Smooth muscle cell (in vitro differentiated cells): ENCODE measurements around the gene KAT2B. TPM values are rescaled to one million over a fixed set of nuclear protein-coding genes. Genes with fewer than 3 reads are reported as not detected.

Experiments
- DNase-seq: peaks from one replicate; lab custom pipeline; 2025; ENCODE audit not compliant: unreplicated experiment; lab: John Stamatoyannopoulos, UW
- H2AFZ ChIP-seq: fragments of 200-600 bp; sonication (generic); 2 replicates; pipeline ENCODE4 v1.6.0; 2016; ENCODE audit warnings: antibody characterized with exemption, low read depth, mild to moderate bottlenecking
- H3F3A ChIP-seq: fragments of 200-600 bp; sonication (generic); 2 replicates; pipeline ENCODE4 v1.6.0; 2017; ENCODE audit warnings: antibody characterized with exemption, low read depth
- H3K27ac ChIP-seq: fragments of 200-600 bp; sonication (generic); 2 replicates; pipeline ENCODE4 v1.5.1; 2016; ENCODE audit warnings: low read depth, mild to moderate bottlenecking
- H3K27me3 ChIP-seq: fragments of 200-600 bp; sonication (generic); 2 replicates; pipeline ENCODE4 v1.6.1; 2016; ENCODE audit warnings: low read depth, mild to moderate bottlenecking
- H3K36me3 ChIP-seq: fragments of 200-600 bp; sonication (generic); 2 replicates; pipeline ENCODE4 v1.5.1; 2016; ENCODE audit warnings: low read depth
- H3K4me1 ChIP-seq: fragments of 200-600 bp; sonication (generic); 2 replicates; pipeline ENCODE4 v1.5.1; 2016; ENCODE audit warnings: low read depth
- H3K4me2 ChIP-seq: fragments of 200-600 bp; sonication (generic); 2 replicates; pipeline ENCODE4 v1.6.0; 2016; ENCODE audit warnings: mild to moderate bottlenecking
- H3K4me3 ChIP-seq: fragments of 200-600 bp; sonication (generic); 2 replicates; pipeline ENCODE4 v1.5.1; 2016; ENCODE audit warnings: mild to moderate bottlenecking
- H3K79me2 ChIP-seq: fragments of 200-600 bp; sonication (generic); 2 replicates; pipeline ENCODE4 v1.6.0; 2016; ENCODE audit warnings: low read depth, mild to moderate bottlenecking
- H3K9ac ChIP-seq: fragments of 200-600 bp; sonication (generic); 2 replicates; pipeline ENCODE4 v1.6.0; 2016; ENCODE audit warnings: low read depth
- H3K9me3 ChIP-seq: fragments of 200-600 bp; sonication (generic); replicated peaks from 2 replicates; pipeline ENCODE4 v1.5.1; 2016; ENCODE audit warnings: low read depth
- H4K20me1 ChIP-seq: fragments of 200-600 bp; sonication (generic); 2 replicates; pipeline ENCODE4 v1.6.0; 2016; ENCODE audit warnings: low read depth
- WGBS: methylation state at CpG from one replicate; pipeline ENCODE4 v1.1.7; 2016; ENCODE audit warnings: low lambda C conversion rate; 5-methylcytosine and 5-hydroxymethylcytosine counted together
- polyA plus RNA-seq: library from polyadenylated mRNA; unstranded; fragments of >200 nt; fragmentation: Nextera tagmentation; extraction: Ambion mirVana; gene quantifications from 2 replicates; pipeline ENCODE4 v1.2.1, GENCODE V29; 2016
- total RNA-seq: library from RNA; depleted of rRNA; stranded (reverse); fragments of >200 nt; gene quantifications from 2 replicates; pipeline ENCODE4 v1.2.3, GENCODE V29; 2014
- TF ChIP-seq, protein P1 (sequence below): fragments of 200-600 bp; sonication (generic); IDR thresholded peaks from 2 replicates; pipeline ENCODE4 v1.5.1; 2017; ENCODE audit warnings: borderline replicate concordance, mild to moderate bottlenecking, antibody characterized with exemption; ENCODE audit not compliant: insufficient read depth, poor library complexity, severe bottlenecking

The KAT2B gene
- total and polyA plus RNA-seq, 2 experiments from 2014 or later = 1.1 to 6.5 TPM

DNA sequence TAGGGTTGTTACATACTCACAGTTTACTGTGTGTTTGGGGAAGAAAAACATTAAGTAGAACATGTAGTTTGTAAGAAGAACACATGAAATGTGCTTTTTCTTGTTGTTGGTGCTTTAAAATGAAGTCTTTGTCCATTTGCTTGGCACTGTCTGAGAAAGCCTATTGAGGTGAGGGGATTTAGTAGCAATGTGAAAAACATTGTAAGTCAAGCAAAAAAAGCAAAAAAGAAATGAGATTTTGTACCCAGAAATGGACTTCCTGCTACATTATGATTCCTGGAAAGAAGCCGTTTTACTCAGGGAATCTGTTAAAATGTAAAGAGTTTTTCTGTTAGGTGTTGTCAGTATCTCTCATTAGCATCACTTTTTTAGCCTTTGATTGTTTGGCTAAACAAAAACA, 59.9 kb downstream of the KAT2B start:
- H4K20me1 ChIP-seq = no peaks in the 10 kb centered on the region

DNA sequence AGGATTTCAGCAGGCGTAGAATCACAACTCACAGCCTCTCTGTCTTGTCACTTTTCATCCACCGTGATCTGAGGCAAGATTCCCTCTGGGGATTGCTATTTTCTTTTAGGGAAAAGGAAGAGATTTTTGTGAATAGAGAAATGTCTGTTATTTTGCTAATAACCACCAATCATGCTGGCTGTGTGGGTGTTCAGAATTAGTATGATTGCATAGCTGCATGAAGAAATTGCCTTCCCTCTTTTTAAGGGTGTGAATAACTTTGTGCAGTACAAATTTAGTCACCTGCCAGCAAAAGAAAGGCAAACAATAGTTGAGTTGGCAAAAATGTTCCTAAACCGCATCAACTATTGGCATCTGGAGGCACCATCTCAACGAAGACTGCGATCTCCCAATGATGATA, 60.8 kb downstream of the KAT2B start:
- no peaks in the 10 kb centered on the region for H3K27me3 ChIP-seq
- no peaks in the 10 kb centered on the region for H3K79me2 ChIP-seq
- H3F3A ChIP-seq = no peaks in the 10 kb centered on the region
- H2AFZ ChIP-seq = no peak overlapping the region
- H3K4me3 ChIP-seq = no peak overlapping the region
- H3K4me1 ChIP-seq = peaks cover 18% of the 10 kb centered on the region
- 97% methylated on average over 5 of the region's 5 CpGs for WGBS
- H3K9ac ChIP-seq = no peak overlapping the region
- no peaks in the 10 kb centered on the region for H3K36me3 ChIP-seq
- H3K27ac ChIP-seq = no peak overlapping the region
- no peak for DNase-seq
- H3K9me3 ChIP-seq = no peaks in the 10 kb centered on the region
- no peaks in the 10 kb centered on the region for H4K20me1 ChIP-seq
- TF ChIP-seq, protein P1, sequence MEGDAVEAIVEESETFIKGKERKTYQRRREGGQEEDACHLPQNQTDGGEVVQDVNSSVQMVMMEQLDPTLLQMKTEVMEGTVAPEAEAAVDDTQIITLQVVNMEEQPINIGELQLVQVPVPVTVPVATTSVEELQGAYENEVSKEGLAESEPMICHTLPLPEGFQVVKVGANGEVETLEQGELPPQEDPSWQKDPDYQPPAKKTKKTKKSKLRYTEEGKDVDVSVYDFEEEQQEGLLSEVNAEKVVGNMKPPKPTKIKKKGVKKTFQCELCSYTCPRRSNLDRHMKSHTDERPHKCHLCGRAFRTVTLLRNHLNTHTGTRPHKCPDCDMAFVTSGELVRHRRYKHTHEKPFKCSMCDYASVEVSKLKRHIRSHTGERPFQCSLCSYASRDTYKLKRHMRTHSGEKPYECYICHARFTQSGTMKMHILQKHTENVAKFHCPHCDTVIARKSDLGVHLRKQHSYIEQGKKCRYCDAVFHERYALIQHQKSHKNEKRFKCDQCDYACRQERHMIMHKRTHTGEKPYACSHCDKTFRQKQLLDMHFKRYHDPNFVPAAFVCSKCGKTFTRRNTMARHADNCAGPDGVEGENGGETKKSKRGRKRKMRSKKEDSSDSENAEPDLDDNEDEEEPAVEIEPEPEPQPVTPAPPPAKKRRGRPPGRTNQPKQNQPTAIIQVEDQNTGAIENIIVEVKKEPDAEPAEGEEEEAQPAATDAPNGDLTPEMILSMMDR = no peak
- H3K4me2 ChIP-seq = no peak overlapping the region

More for the DNA sequence above, 59.9 kb downstream of the KAT2B start:
- no peak overlapping the region for H3K9ac ChIP-seq
- no peaks in the 10 kb centered on the region for H3K9me3 ChIP-seq
- H2AFZ ChIP-seq = no peak overlapping the region
- no peak overlapping the region for H3K4me3 ChIP-seq
- H3K4me1 ChIP-seq = peaks cover 18% of the 10 kb centered on the region
- TF ChIP-seq, protein P1 = no peak
- 91% methylated on average over 1 of the region's 1 CpG for WGBS
- H3K4me2 ChIP-seq = no peak overlapping the region
- no peaks in the 10 kb centered on the region for H3K79me2 ChIP-seq
- H3K36me3 ChIP-seq = no peaks in the 10 kb centered on the region
- no peaks in the 10 kb centered on the region for H3F3A ChIP-seq
- DNase-seq = no peak
- no peak overlapping the region for H3K27ac ChIP-seq
- H3K27me3 ChIP-seq = no peaks in the 10 kb centered on the region

DNA sequence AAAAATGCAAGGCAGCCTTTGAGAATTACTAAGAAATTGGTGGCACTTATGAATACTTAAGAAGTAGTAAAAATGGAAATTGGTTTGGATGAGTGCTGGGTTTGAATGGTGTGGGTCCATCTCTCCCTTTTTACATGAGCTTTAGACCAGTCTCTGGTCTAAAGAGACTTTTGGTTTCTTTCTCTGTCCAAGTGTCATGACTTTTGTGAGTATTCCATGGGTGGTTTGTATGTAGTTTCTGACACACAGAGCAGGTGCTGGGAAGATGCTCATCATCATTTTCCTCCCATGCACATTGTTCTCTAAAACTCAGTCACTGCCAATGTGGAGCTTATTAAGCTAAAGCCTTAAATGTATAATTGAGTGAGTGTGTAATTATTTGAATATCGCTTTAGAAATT, 63.5 kb downstream of the KAT2B start:
- TF ChIP-seq, protein P1 = no peak
- no peaks in the 10 kb centered on the region for H3K79me2 ChIP-seq
- WGBS = 92% methylated on average over 1 of the region's 1 CpG

DNA sequence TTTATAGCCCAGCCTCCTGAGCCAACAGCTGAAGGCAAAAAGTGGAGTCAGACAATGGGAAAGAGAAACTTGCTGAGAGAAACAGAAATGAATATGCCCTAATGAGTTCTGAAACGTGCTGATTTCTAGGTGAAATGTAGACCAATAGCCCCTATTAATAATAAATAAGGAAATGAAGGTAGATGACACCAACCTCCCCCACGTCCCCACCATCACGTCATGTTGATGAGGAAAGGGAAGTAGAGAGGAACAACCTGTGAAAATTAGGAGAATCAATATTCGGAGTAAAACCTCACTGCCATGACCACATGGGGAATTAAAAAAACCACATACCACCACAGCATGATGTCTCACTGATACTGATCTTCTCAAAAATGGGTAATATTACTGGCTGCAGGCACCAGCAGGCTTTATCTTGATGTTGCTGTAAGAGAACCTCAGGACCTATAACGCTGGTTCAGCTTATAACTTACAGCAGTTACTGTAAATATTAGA, 64.0 kb downstream of the KAT2B start:
- H3K4me3 ChIP-seq = no peak overlapping the region
- no peaks in the 10 kb centered on the region for H3K27me3 ChIP-seq
- H3K36me3 ChIP-seq = no peaks in the 10 kb centered on the region
- H2AFZ ChIP-seq = no peak overlapping the region
- peaks cover 15% of the 10 kb centered on the region for H3K4me1 ChIP-seq
- no peaks in the 10 kb centered on the region for H3F3A ChIP-seq
- H3K4me2 ChIP-seq = no peak overlapping the region
- no peak for DNase-seq
- TF ChIP-seq, protein P1 = no peak
- no peaks in the 10 kb centered on the region for H3K79me2 ChIP-seq
- no peaks in the 10 kb centered on the region for H3K9me3 ChIP-seq
- WGBS = 86% methylated on average over 5 of the region's 5 CpGs
- no peak overlapping the region for H3K27ac ChIP-seq
- no peak overlapping the region for H3K9ac ChIP-seq
- H4K20me1 ChIP-seq = no peaks in the 10 kb centered on the region

More for the DNA sequence above, 63.5 kb downstream of the KAT2B start:
- Histone ChIP-seq H3K36me3 (no peaks in the 10 kb centered on the region), H3K4me3 (no peak overlapping the region), H4K20me1 (no peaks in the 10 kb centered on the region), H3K4me1 (peaks cover 18% of the 10 kb centered on the region), H3K4me2 (no peak overlapping the region), H3F3A (no peaks in the 10 kb centered on the region), H2AFZ (no peak overlapping the region), H3K9ac (no peak overlapping the region), H3K27me3 (no peaks in the 10 kb centered on the region), H3K9me3 (no peaks in the 10 kb centered on the region), H3K27ac (no peak overlapping the region)
- DNase-seq = no peak
